ENCODE results near the gene FSHR. TPM values are rescaled to one million over a fixed set of nuclear protein-coding genes. Genes with fewer than 3 reads are reported as not detected.

The FSHR gene
- total RNA-seq, 1 experiment from 2014 or later: not detected

- no peaks in the 10 kb centered on the region for H3K9me3 ChIP-seq (ENCODE audit: low read depth, low read length, poor library complexity, severe bottlenecking)
- ChIA-PET POLR2A (ENCODE audit: low non-redundant PET) (no interaction called here), CTCF (no interaction called here)
- H3K4me1 ChIP-seq (ENCODE audit: insufficient read depth, low read length, poor library complexity, severe bottlenecking): peaks cover 13% of the 10 kb centered on the region
- TF ChIP-seq CTCF (conservative IDR thresholded peaks at IDR 0.05; ENCODE audit: low read depth, low read length) (no peak), EZH2 (IDR thresholded peaks at IDR 0.05; ENCODE audit: borderline replicate concordance, low read depth, low read length, poor library complexity, severe bottlenecking) (no peak)
- no TSS peak for BruUV-seq (replicated peaks)
- intact Hi-C loops (cut with micrococcal nuclease; ENCODE audit: unreplicated experiment): no loop called here
- H3K27ac ChIP-seq (ENCODE audit: low read depth, low read length, poor library complexity, severe bottlenecking): no peak overlapping the region
- H3K36me3 ChIP-seq (ENCODE audit: insufficient read depth, low read length, poor library complexity, severe bottlenecking): no peaks in the 10 kb centered on the region
- DNase-seq (ENCODE audit: low spot score): no peak
- H3K4me3 ChIP-seq (ENCODE audit: low read depth, low read length, poor library complexity, severe bottlenecking): no peak overlapping the region
- no peaks in the 10 kb centered on the region for H3K27me3 ChIP-seq (replicated peaks; ENCODE audit: insufficient read depth, low read depth, low read length, poor library complexity)
Observed at GRCh38 chr2:48915884-48916283, 238.4 kb downstream of the FSHR start.

GRCh38 chr2:48915227-48915626 is 239.1 kb downstream of the FSHR start:
- no TSS peak for BruUV-seq (replicated peaks)
- CTCF ChIA-PET: no interaction called here

GRCh38 chr2:48914477-48915089 is 239.7 kb downstream of the FSHR start:
- peaks cover 13% of the 10 kb centered on the region for H3K4me1 ChIP-seq (ENCODE audit: insufficient read depth, low read length, poor library complexity, severe bottlenecking)
- no peaks in the 10 kb centered on the region for H3K27me3 ChIP-seq (replicated peaks; ENCODE audit: insufficient read depth, low read depth, low read length, poor library complexity)
- no peaks in the 10 kb centered on the region for H3K9me3 ChIP-seq (ENCODE audit: low read depth, low read length, poor library complexity, severe bottlenecking)
- no peak overlapping the region for H3K4me3 ChIP-seq (ENCODE audit: low read depth, low read length, poor library complexity, severe bottlenecking)
- no peak overlapping the region for H3K27ac ChIP-seq (ENCODE audit: low read depth, low read length, poor library complexity, severe bottlenecking)
- CTCF ChIA-PET: no interaction called here
- H3K36me3 ChIP-seq (ENCODE audit: insufficient read depth, low read length, poor library complexity, severe bottlenecking): no peaks in the 10 kb centered on the region
- no TSS peak for BruUV-seq (replicated peaks)
- DNase-seq (ENCODE audit: low spot score): peak; percentile 23
- POLR2A ChIA-PET (ENCODE audit: low non-redundant PET): no interaction called here
- TF ChIP-seq CTCF (conservative IDR thresholded peaks at IDR 0.05; ENCODE audit: low read depth, low read length) (no peak), EZH2 (IDR thresholded peaks at IDR 0.05; ENCODE audit: borderline replicate concordance, low read depth, low read length, poor library complexity, severe bottlenecking) (no peak)
- intact Hi-C loops (cut with micrococcal nuclease; ENCODE audit: unreplicated experiment): no loop called here

More at GRCh38 chr2:48915227-48915626, 239.1 kb downstream of the FSHR start:
- H3K36me3 ChIP-seq (ENCODE audit: insufficient read depth, low read length, poor library complexity, severe bottlenecking): no peaks in the 10 kb centered on the region
- peaks cover 13% of the 10 kb centered on the region for H3K4me1 ChIP-seq (ENCODE audit: insufficient read depth, low read length, poor library complexity, severe bottlenecking)
- POLR2A ChIA-PET (ENCODE audit: low non-redundant PET): no interaction called here
- H3K27me3 ChIP-seq (replicated peaks; ENCODE audit: insufficient read depth, low read depth, low read length, poor library complexity): no peaks in the 10 kb centered on the region
- no peaks in the 10 kb centered on the region for H3K9me3 ChIP-seq (ENCODE audit: low read depth, low read length, poor library complexity, severe bottlenecking)
- no peak overlapping the region for H3K4me3 ChIP-seq (ENCODE audit: low read depth, low read length, poor library complexity, severe bottlenecking)
- no peak for TF ChIP-seq CTCF (conservative IDR thresholded peaks at IDR 0.05; ENCODE audit: low read depth, low read length)
- no peak for TF ChIP-seq EZH2 (IDR thresholded peaks at IDR 0.05; ENCODE audit: borderline replicate concordance, low read depth, low read length, poor library complexity, severe bottlenecking)
- no peak overlapping the region for H3K27ac ChIP-seq (ENCODE audit: low read depth, low read length, poor library complexity, severe bottlenecking)
- DNase-seq (ENCODE audit: low spot score): no peak
- intact Hi-C loops (cut with micrococcal nuclease; ENCODE audit: unreplicated experiment): no loop called here

Small RNA genes lying within 50 kb of the gene (microRNA-seq; reads per million reads assigned to microRNA genes)
- not detected for gene MIR548BA

Data from A673 (cell line).